SH-SY5Y (cell line): ENCODE measurements around the gene WBP1.

ENCODE experiments used
- GATA2 ChIP-seq: IDR thresholded peaks from 2 replicates; pipeline ENCODE4 v1.6.1; 2011; ENCODE audit warnings: mild to moderate bottlenecking, low read depth, low read length
- GATA3 ChIP-seq: IDR thresholded peaks from 2 replicates; pipeline ENCODE4 v1.6.1; 2011; ENCODE audit warnings: low read depth, mild to moderate bottlenecking, low read length, moderate library complexity

Gene WBP1

GRCh38 chr2:74501335-74502071 is 43.3 kb downstream of the WBP1 start:
- TF ChIP-seq GATA3, result no peak
- TF ChIP-seq GATA2, result no peak

GRCh38 chr2:74502147-74502719 is 44.0 kb downstream of the WBP1 start:
- TF ChIP-seq GATA2 (no peak), GATA3 (no peak)

GRCh38 chr2:74502720-74503505 is 44.7 kb downstream of the WBP1 start:
- no peak for TF ChIP-seq GATA2
- no peak for TF ChIP-seq GATA3

- no peak for TF ChIP-seq GATA3
- no peak for TF ChIP-seq GATA2
These were observed 45.6 kb downstream of the WBP1 start for GRCh38 chr2:74503506-74504475.

- TF ChIP-seq GATA3 (no peak), GATA2 (no peak)
These were observed 46.4 kb downstream of the WBP1 start for GRCh38 chr2:74504591-74504990.

- TF ChIP-seq GATA2 (no peak), GATA3 (no peak)
These were observed 47.4 kb downstream of the WBP1 start for GRCh38 chr2:74505448-74506246.

- TF ChIP-seq GATA2 (peak; percentile 87), GATA3 (no peak)
These were observed 49.1 kb downstream of the WBP1 start, which contains the start of gene PCGF1 for GRCh38 chr2:74507145-74507925. PCGF1 (minus strand) TSS chr2:74507695; CDS start chr2:74507668, 27 bp downstream.

GRCh38 chr2:74507926-74508520 is 49.8 kb downstream of the WBP1 start:
- TF ChIP-seq GATA3 (no peak), GATA2 (no peak; the same call in 1 of the 2 replicates)

GRCh38 chr2:74510272-74510671 is 52.0 kb downstream of the WBP1 start:
- no peak for TF ChIP-seq GATA2
- TF ChIP-seq GATA3, result no peak
